SK-N-SH (cell line): ENCODE data around the gene SLC2A1. TPM values are rescaled to one million over a fixed set of nuclear protein-coding genes. Genes with fewer than 3 reads are reported as not detected.
A peak's percentile ranks its signal among the peaks of the same experiment; 100 is the strongest.

Experiments used
- CTCF ChIA-PET: fragments of 300-600, 350-600 bp; formaldehyde crosslinking; extraction: SDS; loops from one replicate; lab custom pipeline; 2021; lab: Yijun Ruan, JAX
- POLR2A ChIA-PET: fragments of 350-600 bp; sonication (Branson Sonifier 250); formaldehyde crosslinking; extraction: SDS; loops from one replicate; lab custom pipeline; 2020; ENCODE audit warnings: antibody characterized with exemption, inconsistent platforms; lab: Yijun Ruan, JAX
- DNase-seq: peaks from one replicate; pipeline ENCODE4 v3.0.0; 2012
- H2AFZ ChIP-seq: fragments of 200-600 bp; sonication (generic); 2 replicates; pipeline ENCODE4 v1.8.1; 2016; ENCODE audit warnings: antibody characterized with exemption, mild to moderate bottlenecking, low read depth
- H3F3A ChIP-seq: fragments of 200-600 bp; sonication (generic); replicated peaks from 2 replicates; pipeline ENCODE3; 2016; ENCODE audit warnings: antibody characterized with exemption, mild to moderate bottlenecking; ENCODE audit not compliant: insufficient read depth
- H3K27ac ChIP-seq, 2 experiments: fragments of 200-500 bp in 1 of 2; fragments of 200-600 bp in 1 of 2; sonication (Bioruptor generic) in 1 of 2; sonication (generic), shearing (Covaris generic) in 1 of 2; 2 replicates each; pipeline versions ENCODE4 v1.5.1 to v1.6.1; 2014 to 2016; ENCODE audit warnings: low read depth in 2 of 2, inconsistent platforms in 1 of 2, low read length in 1 of 2, mild to moderate bottlenecking in 1 of 2, mixed read lengths in 1 of 2
- H3K27me3 ChIP-seq: fragments of 200-600 bp; sonication (generic), shearing (Covaris generic); 2 replicates; pipeline ENCODE4 v1.6.1; 2016; ENCODE audit warnings: mixed run types; ENCODE audit not compliant: insufficient read depth
- H3K36me3 ChIP-seq, 2 experiments: fragments of 200-500 bp in 1 of 2; fragments of 200-600 bp in 1 of 2; sonication (Bioruptor generic) in 1 of 2; sonication (generic) in 1 of 2; replicated peaks in 1 of 2; 2 replicates each; pipeline versions ENCODE3 to v1.5.1; 2014 to 2016; ENCODE audit warnings: low read length in 1 of 2, mild to moderate bottlenecking in 1 of 2; ENCODE audit not compliant: insufficient read depth in 2 of 2, control insufficient read depth in 1 of 2
- H3K4me1 ChIP-seq, 2 experiments: fragments of 200-500 bp in 1 of 2; fragments of 200-600 bp in 1 of 2; sonication (Bioruptor generic) in 1 of 2; sonication (generic), shearing (Covaris generic) in 1 of 2; 2 replicates each; pipeline versions ENCODE4 v1.5.1 to v1.6.1; 2014 to 2016; ENCODE audit warnings: low read depth in 1 of 2, low read length in 1 of 2, mixed run types in 1 of 2; ENCODE audit not compliant: insufficient read depth in 2 of 2, control insufficient read depth in 1 of 2
- H3K4me2 ChIP-seq: fragments of 200-600 bp; sonication (generic), shearing (Covaris generic); 2 replicates; pipeline ENCODE4 v1.6.1; 2017; ENCODE audit warnings: mixed run types
- H3K4me3 ChIP-seq, 2 experiments: fragments of 200-500 bp in 1 of 2; fragments of 200-600 bp in 1 of 2; sonication (Bioruptor generic) in 1 of 2; sonication (generic), shearing (Covaris generic) in 1 of 2; 2 replicates each; pipeline versions ENCODE4 v1.5.1 to v1.8.1; 2014 to 2016; ENCODE audit warnings: low read depth in 2 of 2, inconsistent platforms in 1 of 2, low read length in 1 of 2, mild to moderate bottlenecking in 1 of 2, mixed read lengths in 1 of 2, moderate library complexity in 1 of 2
- H3K79me2 ChIP-seq: fragments of 200-600 bp; sonication (generic); 2 replicates; pipeline ENCODE4 v1.8.1; 2017; ENCODE audit warnings: mild to moderate bottlenecking; ENCODE audit not compliant: insufficient read depth
- H3K9ac ChIP-seq: fragments of 200-600 bp; sonication (generic); 2 replicates; pipeline ENCODE4 v1.6.1; 2017; ENCODE audit warnings: mixed run types
- H3K9me2 ChIP-seq: fragments of 200-600 bp; sonication (generic); 2 replicates; pipeline ENCODE4 v1.6.1; 2017; ENCODE audit warnings: mixed run types
- H3K9me3 ChIP-seq: fragments of 200-600 bp; sonication (generic); 2 replicates; pipeline ENCODE4 v1.6.1; 2017; ENCODE audit warnings: mixed run types, mild to moderate bottlenecking, moderate library complexity
- H4K20me1 ChIP-seq: fragments of 200-600 bp; sonication (generic); 2 replicates; pipeline ENCODE4 v1.6.1; 2017; ENCODE audit warnings: mild to moderate bottlenecking, mixed run types; ENCODE audit not compliant: insufficient read depth
- FOXJ3 ChIP-seq: sonication (generic); formaldehyde crosslinking; IDR thresholded peaks from 2 replicates; pipeline ENCODE4 v1.5.1; 2020; ENCODE audit warnings: mild to moderate bottlenecking, missing genetic modification reagents
- FOXM1 ChIP-seq: IDR thresholded peaks from 2 replicates; pipeline ENCODE4 v1.4.0; 2012; ENCODE audit warnings: low read depth, mild to moderate bottlenecking
- MEF2A ChIP-seq: IDR thresholded peaks from 2 replicates; pipeline ENCODE4 v1.4.0; 2012; ENCODE audit warnings: low read depth, borderline replicate concordance
- NFIC ChIP-seq: IDR thresholded peaks from 2 replicates; pipeline ENCODE4 v1.4.0; 2012; ENCODE audit warnings: borderline replicate concordance
- NRF1 ChIP-seq: IDR thresholded peaks from 2 replicates; pipeline ENCODE4 v1.6.1; 2012; ENCODE audit warnings: low read depth, mild to moderate bottlenecking, low read length
- RCOR1 ChIP-seq: fragments of 150-350 bp; IDR thresholded peaks from 2 replicates; pipeline ENCODE4 v1.6.1; 2017; ENCODE audit warnings: antibody characterized with exemption, low read length
- TCF12 ChIP-seq: IDR thresholded peaks from 2 replicates; pipeline ENCODE4 v1.4.0; 2012
- YY1 ChIP-seq: IDR thresholded peaks from 2 replicates; pipeline ENCODE4 v1.4.0; 2012; ENCODE audit warnings: low read depth, mild to moderate bottlenecking
- WGBS: methylation state at CpG from one replicate; pipeline ENCODE4 v1.1.6; 2017; ENCODE audit warnings: low lambda C conversion rate; 5-methylcytosine and 5-hydroxymethylcytosine counted together
- polyA plus RNA-seq, 3 experiments: library from polyadenylated mRNA; depleted of rRNA; stranded (reverse); fragments of >200 nt; gene quantifications; 2 replicates each; pipeline ENCODE4 v1.2.3, GENCODE V29; 2012
- TF ChIP-seq, protein P1 (sequence below): fragments of 150-350 bp; IDR thresholded peaks from 2 replicates; pipeline ENCODE4 v1.6.1; 2016; ENCODE audit warnings: mild to moderate bottlenecking, low read depth, low read length
- TF ChIP-seq, protein P2 (sequence below): IDR thresholded peaks from 2 replicates; pipeline ENCODE4; 2012
- TF ChIP-seq, protein P3 (sequence below): IDR thresholded peaks from 2 replicates; pipeline ENCODE4 v1.6.1; 2012; ENCODE audit warnings: mild to moderate bottlenecking, low read depth, low read length, moderate library complexity
- TF ChIP-seq, protein P4 (sequence below): fragments of 150-350 bp; IDR thresholded peaks from 2 replicates; pipeline ENCODE4 v1.6.1; 2017; ENCODE audit warnings: antibody characterized with exemption, low read length, low read depth, borderline replicate concordance
- TF ChIP-seq, protein P5 (sequence below): IDR thresholded peaks from 2 replicates; pipeline ENCODE4 v1.4.0; 2012; ENCODE audit warnings: low read depth, borderline replicate concordance
- TF ChIP-seq, protein P6 (sequence below): IDR thresholded peaks from 2 replicates; pipeline ENCODE4 v1.4.0; 2012; ENCODE audit warnings: low read depth
- TF ChIP-seq, protein P7 (sequence below): fragments of 200-600 bp; sonication (generic); IDR thresholded peaks from 2 replicates; pipeline ENCODE4 v1.6.1; 2017; ENCODE audit warnings: antibody characterized with exemption, mild to moderate bottlenecking, moderate library complexity

Gene SLC2A1
- polyA plus RNA-seq, 1 of the 3 experiments (the other 2 are of a cell fraction): 63.8 TPM

DNA sequence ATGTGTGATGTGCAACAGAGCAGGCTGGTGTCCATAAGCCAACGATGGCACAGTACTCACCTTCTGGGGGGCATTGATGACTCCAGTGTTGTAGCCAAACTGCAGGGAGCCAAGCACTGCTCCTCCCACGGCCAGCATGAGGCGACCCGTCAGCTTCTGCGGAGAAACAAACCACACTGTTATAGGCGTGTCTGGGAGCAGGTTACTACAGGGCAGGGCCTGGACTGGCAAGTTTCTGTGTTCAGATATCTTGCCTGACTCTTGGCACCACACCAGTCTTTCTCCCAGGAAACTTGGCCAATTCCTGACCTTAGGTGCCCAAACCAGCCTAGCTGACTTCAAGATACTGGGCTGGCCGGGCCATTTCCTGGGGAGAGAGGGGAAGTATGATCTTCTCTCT lies 15.5 kb downstream of the SLC2A1 start (continued):
- no peak for TF ChIP-seq YY1
- TF ChIP-seq NFIC: no peak
- no peak for TF ChIP-seq MEF2A
- TF ChIP-seq FOXM1: no peak
- TF ChIP-seq TCF12: no peak
- TF ChIP-seq, protein P1, sequence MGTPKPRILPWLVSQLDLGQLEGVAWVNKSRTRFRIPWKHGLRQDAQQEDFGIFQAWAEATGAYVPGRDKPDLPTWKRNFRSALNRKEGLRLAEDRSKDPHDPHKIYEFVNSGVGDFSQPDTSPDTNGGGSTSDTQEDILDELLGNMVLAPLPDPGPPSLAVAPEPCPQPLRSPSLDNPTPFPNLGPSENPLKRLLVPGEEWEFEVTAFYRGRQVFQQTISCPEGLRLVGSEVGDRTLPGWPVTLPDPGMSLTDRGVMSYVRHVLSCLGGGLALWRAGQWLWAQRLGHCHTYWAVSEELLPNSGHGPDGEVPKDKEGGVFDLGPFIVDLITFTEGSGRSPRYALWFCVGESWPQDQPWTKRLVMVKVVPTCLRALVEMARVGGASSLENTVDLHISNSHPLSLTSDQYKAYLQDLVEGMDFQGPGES: no peak
- TF ChIP-seq NRF1: no peak
- TF ChIP-seq, protein P2, sequence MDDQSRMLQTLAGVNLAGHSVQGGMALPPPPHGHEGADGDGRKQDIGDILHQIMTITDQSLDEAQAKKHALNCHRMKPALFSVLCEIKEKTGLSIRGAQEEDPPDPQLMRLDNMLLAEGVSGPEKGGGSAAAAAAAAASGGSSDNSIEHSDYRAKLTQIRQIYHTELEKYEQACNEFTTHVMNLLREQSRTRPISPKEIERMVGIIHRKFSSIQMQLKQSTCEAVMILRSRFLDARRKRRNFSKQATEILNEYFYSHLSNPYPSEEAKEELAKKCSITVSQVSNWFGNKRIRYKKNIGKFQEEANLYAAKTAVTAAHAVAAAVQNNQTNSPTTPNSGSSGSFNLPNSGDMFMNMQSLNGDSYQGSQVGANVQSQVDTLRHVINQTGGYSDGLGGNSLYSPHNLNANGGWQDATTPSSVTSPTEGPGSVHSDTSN: no peak
- TF ChIP-seq RCOR1: no peak

DNA sequence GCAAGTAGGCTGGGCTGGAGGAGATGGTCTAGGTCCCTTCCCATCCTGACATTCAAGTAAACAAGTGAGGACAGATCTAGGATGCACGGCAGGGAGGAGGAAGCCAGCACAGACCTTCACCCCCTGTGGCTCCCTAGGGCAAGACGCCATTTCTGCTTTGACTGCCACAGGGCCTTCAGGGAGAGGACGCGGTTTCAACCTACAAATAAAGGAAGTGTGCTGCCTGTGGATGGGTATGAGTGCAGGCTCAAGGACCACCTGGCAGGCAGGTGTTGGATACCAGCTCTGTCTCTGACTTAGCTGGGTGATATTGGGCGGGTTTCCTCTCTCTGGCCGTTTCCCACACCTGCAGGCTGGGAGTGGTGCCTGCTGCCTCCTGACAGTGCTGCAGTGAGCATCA lies 16.2 kb downstream of the SLC2A1 start:
- Histone ChIP-seq H4K20me1 (no peaks in the 10 kb centered on the region), H3K4me3 (no peak overlapping the region), H3K9ac (0 out of 2 replicates have a peak overlapping the region, but pooled peaks have one; percentile 71), H3K36me3 (peaks cover 12 to 27% of the 10 kb centered on the region in 2 experiments), H3K27ac (peak overlapping the region; percentile 86 to 98), H3K27me3 (no peaks in the 10 kb centered on the region), H3K4me1 (peaks cover 54 to 56% of the 10 kb centered on the region in 2 experiments; a peak in 3 of 4 replicates), H3K9me3 (no peaks in the 10 kb centered on the region), H3K4me2 (peak overlapping the region; percentile 24; the same call in 1 of the 2 replicates), H3F3A (peaks cover 37% of the 10 kb centered on the region), H2AFZ (no peak overlapping the region), H3K79me2 (peaks cover 73% of the 10 kb centered on the region), H3K9me2 (no peaks in the 10 kb centered on the region)
- TF ChIP-seq, protein P3, sequence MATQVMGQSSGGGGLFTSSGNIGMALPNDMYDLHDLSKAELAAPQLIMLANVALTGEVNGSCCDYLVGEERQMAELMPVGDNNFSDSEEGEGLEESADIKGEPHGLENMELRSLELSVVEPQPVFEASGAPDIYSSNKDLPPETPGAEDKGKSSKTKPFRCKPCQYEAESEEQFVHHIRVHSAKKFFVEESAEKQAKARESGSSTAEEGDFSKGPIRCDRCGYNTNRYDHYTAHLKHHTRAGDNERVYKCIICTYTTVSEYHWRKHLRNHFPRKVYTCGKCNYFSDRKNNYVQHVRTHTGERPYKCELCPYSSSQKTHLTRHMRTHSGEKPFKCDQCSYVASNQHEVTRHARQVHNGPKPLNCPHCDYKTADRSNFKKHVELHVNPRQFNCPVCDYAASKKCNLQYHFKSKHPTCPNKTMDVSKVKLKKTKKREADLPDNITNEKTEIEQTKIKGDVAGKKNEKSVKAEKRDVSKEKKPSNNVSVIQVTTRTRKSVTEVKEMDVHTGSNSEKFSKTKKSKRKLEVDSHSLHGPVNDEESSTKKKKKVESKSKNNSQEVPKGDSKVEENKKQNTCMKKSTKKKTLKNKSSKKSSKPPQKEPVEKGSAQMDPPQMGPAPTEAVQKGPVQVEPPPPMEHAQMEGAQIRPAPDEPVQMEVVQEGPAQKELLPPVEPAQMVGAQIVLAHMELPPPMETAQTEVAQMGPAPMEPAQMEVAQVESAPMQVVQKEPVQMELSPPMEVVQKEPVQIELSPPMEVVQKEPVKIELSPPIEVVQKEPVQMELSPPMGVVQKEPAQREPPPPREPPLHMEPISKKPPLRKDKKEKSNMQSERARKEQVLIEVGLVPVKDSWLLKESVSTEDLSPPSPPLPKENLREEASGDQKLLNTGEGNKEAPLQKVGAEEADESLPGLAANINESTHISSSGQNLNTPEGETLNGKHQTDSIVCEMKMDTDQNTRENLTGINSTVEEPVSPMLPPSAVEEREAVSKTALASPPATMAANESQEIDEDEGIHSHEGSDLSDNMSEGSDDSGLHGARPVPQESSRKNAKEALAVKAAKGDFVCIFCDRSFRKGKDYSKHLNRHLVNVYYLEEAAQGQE: no peak
- TF ChIP-seq, protein P4, sequence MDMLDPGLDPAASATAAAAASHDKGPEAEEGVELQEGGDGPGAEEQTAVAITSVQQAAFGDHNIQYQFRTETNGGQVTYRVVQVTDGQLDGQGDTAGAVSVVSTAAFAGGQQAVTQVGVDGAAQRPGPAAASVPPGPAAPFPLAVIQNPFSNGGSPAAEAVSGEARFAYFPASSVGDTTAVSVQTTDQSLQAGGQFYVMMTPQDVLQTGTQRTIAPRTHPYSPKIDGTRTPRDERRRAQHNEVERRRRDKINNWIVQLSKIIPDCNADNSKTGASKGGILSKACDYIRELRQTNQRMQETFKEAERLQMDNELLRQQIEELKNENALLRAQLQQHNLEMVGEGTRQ: no peak
- TF ChIP-seq, protein P5, sequence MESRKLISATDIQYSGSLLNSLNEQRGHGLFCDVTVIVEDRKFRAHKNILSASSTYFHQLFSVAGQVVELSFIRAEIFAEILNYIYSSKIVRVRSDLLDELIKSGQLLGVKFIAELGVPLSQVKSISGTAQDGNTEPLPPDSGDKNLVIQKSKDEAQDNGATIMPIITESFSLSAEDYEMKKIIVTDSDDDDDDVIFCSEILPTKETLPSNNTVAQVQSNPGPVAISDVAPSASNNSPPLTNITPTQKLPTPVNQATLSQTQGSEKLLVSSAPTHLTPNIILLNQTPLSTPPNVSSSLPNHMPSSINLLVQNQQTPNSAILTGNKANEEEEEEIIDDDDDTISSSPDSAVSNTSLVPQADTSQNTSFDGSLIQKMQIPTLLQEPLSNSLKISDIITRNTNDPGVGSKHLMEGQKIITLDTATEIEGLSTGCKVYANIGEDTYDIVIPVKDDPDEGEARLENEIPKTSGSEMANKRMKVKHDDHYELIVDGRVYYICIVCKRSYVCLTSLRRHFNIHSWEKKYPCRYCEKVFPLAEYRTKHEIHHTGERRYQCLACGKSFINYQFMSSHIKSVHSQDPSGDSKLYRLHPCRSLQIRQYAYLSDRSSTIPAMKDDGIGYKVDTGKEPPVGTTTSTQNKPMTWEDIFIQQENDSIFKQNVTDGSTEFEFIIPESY: no peak
- TF ChIP-seq FOXJ3 (CRISPR knock-in tag): no peak
- TF ChIP-seq, protein P6, sequence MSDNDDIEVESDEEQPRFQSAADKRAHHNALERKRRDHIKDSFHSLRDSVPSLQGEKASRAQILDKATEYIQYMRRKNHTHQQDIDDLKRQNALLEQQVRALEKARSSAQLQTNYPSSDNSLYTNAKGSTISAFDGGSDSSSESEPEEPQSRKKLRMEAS: no peak
- TF ChIP-seq, protein P7, sequence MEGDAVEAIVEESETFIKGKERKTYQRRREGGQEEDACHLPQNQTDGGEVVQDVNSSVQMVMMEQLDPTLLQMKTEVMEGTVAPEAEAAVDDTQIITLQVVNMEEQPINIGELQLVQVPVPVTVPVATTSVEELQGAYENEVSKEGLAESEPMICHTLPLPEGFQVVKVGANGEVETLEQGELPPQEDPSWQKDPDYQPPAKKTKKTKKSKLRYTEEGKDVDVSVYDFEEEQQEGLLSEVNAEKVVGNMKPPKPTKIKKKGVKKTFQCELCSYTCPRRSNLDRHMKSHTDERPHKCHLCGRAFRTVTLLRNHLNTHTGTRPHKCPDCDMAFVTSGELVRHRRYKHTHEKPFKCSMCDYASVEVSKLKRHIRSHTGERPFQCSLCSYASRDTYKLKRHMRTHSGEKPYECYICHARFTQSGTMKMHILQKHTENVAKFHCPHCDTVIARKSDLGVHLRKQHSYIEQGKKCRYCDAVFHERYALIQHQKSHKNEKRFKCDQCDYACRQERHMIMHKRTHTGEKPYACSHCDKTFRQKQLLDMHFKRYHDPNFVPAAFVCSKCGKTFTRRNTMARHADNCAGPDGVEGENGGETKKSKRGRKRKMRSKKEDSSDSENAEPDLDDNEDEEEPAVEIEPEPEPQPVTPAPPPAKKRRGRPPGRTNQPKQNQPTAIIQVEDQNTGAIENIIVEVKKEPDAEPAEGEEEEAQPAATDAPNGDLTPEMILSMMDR: no peak
- ChIA-PET CTCF (interaction anchor here (1.2 to 4.7 kb wide), 2 partner anchors 20 to 131 kb away, joined by 4 to 18 read pairs; no protein-coding TSS in a partner anchor), POLR2A (no interaction called here)
- 91% methylated on average over 4 of the region's 6 CpGs for WGBS
- no peak for DNase-seq
